WI38 (cell line): Measurements from ENCODE around the gene PURA.
"Not testable (repeated sequence)": the region's sequence is repeated elsewhere in the genome, so short reads cannot be mapped to it uniquely, and the experiment has no call there.

Experiments used
- H3K4me3 ChIP-seq: 2 replicates; pipeline ENCODE4 v1.5.1; 2011; ENCODE audit warnings: low read depth, mild to moderate bottlenecking, control low read depth, low read length
- TF ChIP-seq, protein P1 (sequence below): IDR thresholded peaks from 2 replicates; pipeline ENCODE4 v1.5.1; 2012; ENCODE audit warnings: low read depth, mild to moderate bottlenecking, control low read depth, low read length

The PURA gene

DNA sequence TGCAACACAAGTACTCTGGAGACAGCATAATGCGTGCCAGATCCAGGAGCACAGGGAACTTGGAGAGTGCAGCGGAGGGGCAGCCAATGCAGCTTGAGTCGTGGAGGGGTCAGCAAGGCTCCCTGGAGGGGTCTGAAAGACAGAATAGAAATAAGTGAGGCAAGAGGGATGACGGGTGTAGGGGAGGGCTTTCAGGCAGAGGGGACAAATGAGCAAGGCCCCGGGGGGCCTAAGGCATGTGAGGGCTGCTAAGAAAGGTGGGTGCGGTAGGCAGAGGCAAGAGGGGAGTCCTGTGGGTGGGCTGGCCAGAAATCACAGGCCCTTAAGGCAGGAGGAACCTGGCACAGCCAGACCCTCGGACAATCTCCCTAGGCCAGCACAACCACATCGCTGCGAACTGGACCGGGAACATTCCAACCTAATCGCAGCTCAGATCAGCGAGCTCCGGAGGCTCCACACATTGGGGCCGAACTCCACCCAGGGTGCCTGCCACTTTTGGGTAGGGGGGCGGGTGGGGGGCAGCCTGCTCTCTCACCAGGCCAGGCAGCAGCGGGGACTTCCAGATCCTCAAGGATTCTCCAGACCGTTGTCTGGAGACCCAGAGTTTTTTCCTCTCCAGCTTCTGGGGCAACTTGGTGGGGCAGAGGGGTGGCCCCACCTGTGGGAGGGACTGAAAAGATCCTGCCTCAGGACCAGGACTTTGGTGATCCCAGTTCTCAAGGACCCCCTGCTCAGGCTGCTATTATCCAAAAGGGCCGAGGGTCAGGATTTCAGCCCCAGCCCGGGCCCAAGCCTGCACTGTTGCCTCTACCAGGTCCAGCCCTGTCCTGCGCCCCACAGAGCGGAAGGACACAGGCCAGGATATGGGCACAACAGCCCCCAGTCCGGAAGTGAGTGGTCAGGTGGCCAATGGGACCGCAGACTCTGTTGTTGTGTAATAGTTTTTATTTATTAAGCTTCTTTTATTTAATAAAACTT lies 38.4 kb downstream of the PURA start:
- TF ChIP-seq, protein P1, sequence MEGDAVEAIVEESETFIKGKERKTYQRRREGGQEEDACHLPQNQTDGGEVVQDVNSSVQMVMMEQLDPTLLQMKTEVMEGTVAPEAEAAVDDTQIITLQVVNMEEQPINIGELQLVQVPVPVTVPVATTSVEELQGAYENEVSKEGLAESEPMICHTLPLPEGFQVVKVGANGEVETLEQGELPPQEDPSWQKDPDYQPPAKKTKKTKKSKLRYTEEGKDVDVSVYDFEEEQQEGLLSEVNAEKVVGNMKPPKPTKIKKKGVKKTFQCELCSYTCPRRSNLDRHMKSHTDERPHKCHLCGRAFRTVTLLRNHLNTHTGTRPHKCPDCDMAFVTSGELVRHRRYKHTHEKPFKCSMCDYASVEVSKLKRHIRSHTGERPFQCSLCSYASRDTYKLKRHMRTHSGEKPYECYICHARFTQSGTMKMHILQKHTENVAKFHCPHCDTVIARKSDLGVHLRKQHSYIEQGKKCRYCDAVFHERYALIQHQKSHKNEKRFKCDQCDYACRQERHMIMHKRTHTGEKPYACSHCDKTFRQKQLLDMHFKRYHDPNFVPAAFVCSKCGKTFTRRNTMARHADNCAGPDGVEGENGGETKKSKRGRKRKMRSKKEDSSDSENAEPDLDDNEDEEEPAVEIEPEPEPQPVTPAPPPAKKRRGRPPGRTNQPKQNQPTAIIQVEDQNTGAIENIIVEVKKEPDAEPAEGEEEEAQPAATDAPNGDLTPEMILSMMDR = no peak
- no peak overlapping the region for H3K4me3 ChIP-seq

DNA sequence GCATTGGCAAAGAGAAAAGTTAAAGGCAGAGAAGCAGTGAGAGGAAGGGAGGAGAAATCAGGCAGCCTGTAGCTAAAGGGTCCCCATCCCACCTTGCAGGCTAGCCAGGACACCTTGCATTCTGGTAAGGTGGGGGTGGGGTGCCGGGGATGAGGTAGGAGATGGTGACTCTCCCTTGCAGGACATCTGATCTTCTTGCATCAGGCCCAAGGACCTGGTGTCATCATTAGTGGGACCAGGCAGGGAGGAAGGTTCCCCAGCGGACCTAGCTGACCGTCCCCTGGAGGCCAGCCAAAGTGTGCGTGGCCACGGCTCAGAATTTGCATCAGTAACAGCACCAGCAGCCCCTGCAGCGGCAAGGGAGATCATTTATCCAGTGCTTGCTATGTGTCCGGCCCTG lies 39.3 kb downstream of the PURA start:
- TF ChIP-seq, protein P1 = no peak
- H3K4me3 ChIP-seq = no peak overlapping the region

DNA sequence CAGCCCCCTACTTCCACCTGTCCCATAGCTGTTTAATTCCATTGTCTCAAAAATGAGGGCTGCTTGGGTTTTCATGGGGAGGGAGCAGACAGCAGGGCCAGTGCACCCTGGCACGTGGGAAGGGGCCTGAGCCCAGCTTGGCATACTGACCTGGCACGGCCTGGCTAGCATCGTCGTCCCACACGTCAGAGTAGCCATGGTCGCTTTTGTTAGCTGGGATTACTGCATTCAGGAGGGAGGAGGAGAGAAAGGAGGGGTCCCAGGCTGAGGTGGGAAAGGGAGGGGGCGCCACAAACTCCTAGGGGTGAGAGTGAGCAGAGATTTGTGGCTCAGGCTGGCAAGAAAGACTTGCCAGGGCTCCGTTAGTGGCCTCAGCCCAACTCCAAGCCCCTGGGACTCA lies 40.0 kb downstream of the PURA start:
- no peak overlapping the region for H3K4me3 ChIP-seq
- TF ChIP-seq, protein P1 = no peak

DNA sequence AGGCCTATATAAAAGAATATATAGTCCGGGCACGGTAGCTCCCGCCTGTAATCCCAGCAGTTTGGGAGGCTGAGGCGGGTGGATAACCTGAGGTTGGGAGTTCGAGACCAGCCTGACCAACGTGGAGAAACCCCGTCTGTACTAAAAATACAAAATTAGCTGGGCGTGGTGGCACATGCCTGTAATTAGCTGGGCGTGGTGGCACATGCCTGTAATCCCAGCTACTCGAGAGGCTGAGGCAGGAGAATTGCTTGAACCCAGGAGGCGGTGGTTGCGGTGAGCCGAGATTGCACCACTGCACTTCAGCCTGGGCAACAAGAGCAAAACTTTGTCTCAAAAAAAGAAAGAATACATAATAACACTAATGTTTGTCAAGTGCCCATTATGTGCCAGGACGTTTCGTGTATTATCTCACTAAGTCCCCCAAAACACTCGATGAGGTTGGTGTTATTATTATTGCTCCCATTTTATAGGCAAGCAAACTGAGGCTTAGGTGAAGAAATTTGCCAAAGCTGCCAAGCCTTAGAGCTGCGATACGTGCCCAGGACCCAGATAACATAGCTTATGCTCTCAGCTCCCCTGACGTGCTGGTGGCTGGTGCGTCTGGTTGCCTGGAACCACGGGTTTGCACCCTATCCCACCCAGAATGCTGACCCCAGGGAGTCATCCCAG lies 40.9 kb downstream of the PURA start:
- not testable (repeated sequence) for H3K4me3 ChIP-seq

DNA sequence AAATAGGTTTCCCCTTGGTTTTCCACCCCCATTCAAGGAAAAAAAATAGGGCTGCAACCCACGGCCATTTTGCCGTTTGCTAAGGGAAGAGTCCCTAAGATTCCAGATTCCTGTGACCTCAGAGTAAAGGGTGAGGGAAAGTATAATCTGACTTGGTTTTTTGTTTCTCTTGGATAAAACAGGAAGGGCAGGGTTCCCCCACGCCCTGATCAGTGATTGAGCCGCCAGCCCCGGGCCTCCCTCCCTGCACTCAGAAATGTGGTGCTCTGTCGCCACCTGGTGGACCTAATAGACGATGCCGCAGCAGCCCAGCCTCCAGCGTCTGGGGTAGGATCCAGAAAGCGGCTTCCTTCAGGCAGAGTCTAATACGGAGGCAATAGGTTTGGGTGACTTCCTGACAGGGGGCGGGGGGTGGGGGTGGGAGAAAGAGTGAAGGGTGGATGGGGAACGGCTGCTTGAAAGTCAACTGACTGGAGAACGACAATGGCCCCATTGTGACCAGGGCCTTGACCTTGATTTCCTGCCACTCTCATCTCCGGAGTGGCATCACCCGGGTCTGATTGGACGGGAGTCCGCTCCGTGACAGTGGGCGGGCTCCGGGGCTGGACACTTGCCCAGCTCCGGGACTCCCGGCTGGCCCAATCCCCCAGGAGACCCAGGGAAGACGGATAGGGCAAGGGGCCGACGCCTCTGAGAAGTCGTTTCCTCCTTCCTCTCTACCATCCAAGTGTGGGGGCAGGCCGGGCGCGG lies 43.3 kb downstream of the PURA start:
- TF ChIP-seq, protein P1 = peak; percentile 79
- no peak overlapping the region for H3K4me3 ChIP-seq

DNA sequence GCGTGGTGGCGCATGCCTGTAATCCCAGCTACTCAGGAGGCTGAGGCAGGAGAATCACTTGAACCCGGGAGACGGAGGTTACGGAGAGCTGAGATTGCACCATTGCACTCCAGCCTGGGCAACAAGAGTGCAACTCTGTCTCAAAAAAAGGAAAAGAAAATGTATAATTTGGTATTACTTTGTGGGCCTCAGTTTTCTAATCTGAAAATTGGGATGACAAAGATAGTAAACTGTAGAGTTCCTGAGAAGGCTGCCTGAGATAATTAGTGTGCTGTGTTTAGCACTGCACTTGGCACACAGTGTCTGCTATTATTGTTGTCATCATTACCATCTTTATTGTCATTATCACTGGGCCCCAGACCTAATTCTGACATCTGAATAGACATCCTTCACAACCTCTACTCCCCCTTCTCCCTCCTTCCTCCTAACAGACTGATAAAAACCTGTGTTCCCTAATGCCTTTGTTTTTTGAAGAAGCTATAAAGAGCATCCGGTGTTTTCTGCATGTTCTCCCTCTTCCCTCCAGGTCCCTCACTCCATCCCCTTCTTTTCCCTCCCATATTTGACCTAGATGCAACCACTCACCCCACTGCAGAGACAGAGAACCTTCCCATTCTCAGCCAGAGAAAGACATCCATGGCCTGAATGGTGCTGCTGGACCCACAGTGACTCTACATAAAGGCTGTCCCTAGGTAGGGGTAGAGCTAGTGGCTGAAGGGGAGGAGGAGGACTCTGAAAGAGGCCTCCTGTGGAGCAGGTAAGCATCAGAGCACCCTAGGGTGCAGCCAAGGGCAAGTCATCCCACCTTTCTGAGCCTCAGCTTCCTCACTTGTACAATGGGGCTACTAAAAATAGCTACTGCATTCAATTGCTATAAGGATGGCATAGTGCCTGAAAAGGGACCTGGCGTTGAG lies 45.4 kb downstream of the PURA start:
- TF ChIP-seq, protein P1 = no peak
- no peak overlapping the region for H3K4me3 ChIP-seq

DNA sequence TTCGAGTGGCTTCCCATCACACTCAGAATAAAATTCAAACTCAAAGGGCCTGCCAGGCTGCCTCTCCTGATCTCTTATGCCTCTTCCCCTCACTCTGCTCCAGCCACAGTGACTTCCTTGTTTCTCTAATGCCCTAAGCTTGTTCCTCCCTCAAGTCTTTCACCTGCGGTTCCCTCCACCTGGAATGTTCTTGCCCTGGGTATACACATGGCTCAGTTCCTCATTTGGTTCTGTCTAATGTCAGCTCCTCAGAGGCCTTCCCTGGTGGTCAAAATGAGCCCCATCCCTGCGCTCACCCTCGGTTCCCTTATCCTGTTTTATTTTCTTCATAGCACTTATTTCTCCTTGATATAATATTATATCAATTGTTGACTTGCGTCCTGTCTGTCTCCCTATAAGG lies 48.4 kb downstream of the PURA start:
- TF ChIP-seq, protein P1 = no peak
- no peak overlapping the region for H3K4me3 ChIP-seq
